ENCODE measurements around the gene GID8. TPM values are rescaled to one million over a fixed set of nuclear protein-coding genes. Genes with fewer than 3 reads are reported as not detected.

Gene GID8
- total RNA-seq, 4 donors from 2014 or later: 30.4 to 57.0 (median 45.1) TPM

- WGBS: 59% methylated on average over 3 of the region's 3 CpGs
- TF ChIP-seq POLR2AphosphoS5 (IDR thresholded peaks at IDR 0.05): no peak
- TF ChIP-seq POLR2A (IDR thresholded peaks at IDR 0.05): no peak
- no peak for TF ChIP-seq CTCF (IDR thresholded peaks at IDR 0.05)
- no peak for TF ChIP-seq EP300 (IDR thresholded peaks at IDR 0.05)
- no peak overlapping the region for H3K27ac ChIP-seq
- H3K27me3 ChIP-seq: no peaks in the 10 kb centered on the region
- H3K4me3 ChIP-seq: no peak overlapping the region
- H3K36me3 ChIP-seq: peaks cover 9% of the 10 kb centered on the region
- no peaks in the 10 kb centered on the region for H3K9me3 ChIP-seq
- DNase-seq (ENCODE audit: low spot score in 2 of 2): peak in 1 of 2 donors; percentile 8
- peaks cover 91% of the 10 kb centered on the region for H3K4me1 ChIP-seq
These were observed 20.2 kb upstream of the GID8 start for GRCh38 chr20:62917720-62918119.

GRCh38 chr20:62918147-62918546 lies 19.8 kb upstream of the GID8 start:
- no peaks in the 10 kb centered on the region for H3K9me3 ChIP-seq
- H3K4me1 ChIP-seq: peaks cover 95% of the 10 kb centered on the region
- TF ChIP-seq CTCF (IDR thresholded peaks at IDR 0.05) (no peak), POLR2A (IDR thresholded peaks at IDR 0.05) (no peak), POLR2AphosphoS5 (IDR thresholded peaks at IDR 0.05) (no peak), EP300 (IDR thresholded peaks at IDR 0.05) (no peak)
- peaks cover 5% of the 10 kb centered on the region for H3K36me3 ChIP-seq
- DNase-seq (ENCODE audit: low spot score in 2 of 2): peak in 1 of 2 donors; percentile 4
- WGBS: 34% methylated on average over 3 of the region's 3 CpGs
- no peak overlapping the region for H3K27ac ChIP-seq
- no peaks in the 10 kb centered on the region for H3K27me3 ChIP-seq
- H3K4me3 ChIP-seq: no peak overlapping the region

GRCh38 chr20:62918831-62919230 lies 19.1 kb upstream of the GID8 start:
- DNase-seq (ENCODE audit: low spot score in 2 of 2): peak in 1 of 2 donors; percentile 67
- Histone ChIP-seq H3K4me3 (no peak overlapping the region), H3K27me3 (no peaks in the 10 kb centered on the region), H3K9me3 (no peaks in the 10 kb centered on the region), H3K36me3 (no peaks in the 10 kb centered on the region), H3K27ac (no peak overlapping the region), H3K4me1 (peaks cover 98% of the 10 kb centered on the region)
- 65% methylated on average over 6 of the region's 6 CpGs for WGBS
- TF ChIP-seq EP300 (IDR thresholded peaks at IDR 0.05): no peak
- no peak for TF ChIP-seq POLR2AphosphoS5 (IDR thresholded peaks at IDR 0.05)
- TF ChIP-seq CTCF (IDR thresholded peaks at IDR 0.05): no peak
- no peak for TF ChIP-seq POLR2A (IDR thresholded peaks at IDR 0.05)

GRCh38 chr20:62920039-62920645 lies 17.8 kb upstream of the GID8 start:
- WGBS: 73% methylated on average over 10 of the region's 10 CpGs
- no peak overlapping the region for H3K27ac ChIP-seq

More at GRCh38 chr20:62920039-62920645, 17.8 kb upstream of the GID8 start:
- no peak for TF ChIP-seq POLR2AphosphoS5 (IDR thresholded peaks at IDR 0.05)
- no peak for TF ChIP-seq CTCF (IDR thresholded peaks at IDR 0.05)
- no peak for TF ChIP-seq POLR2A (IDR thresholded peaks at IDR 0.05)
- TF ChIP-seq EP300 (IDR thresholded peaks at IDR 0.05): no peak
- DNase-seq (ENCODE audit: low spot score in 2 of 2): peak in 1 of 2 donors; percentile 50
- Histone ChIP-seq H3K9me3 (no peaks in the 10 kb centered on the region), H3K4me3 (no peak overlapping the region), H3K36me3 (no peaks in the 10 kb centered on the region), H3K27me3 (no peaks in the 10 kb centered on the region), H3K4me1 (peaks cover 97% of the 10 kb centered on the region)
